OCI-LY1 (cell line): ENCODE results near the gene SH2D5.

Experiments used
- H2AFZ ChIP-seq: fragments of 200-600 bp; sonication (generic), shearing (Covaris generic); 2 replicates; pipeline ENCODE4 v1.6.0; 2014; ENCODE audit warnings: antibody characterized with exemption, mild to moderate bottlenecking, low read length
- H3F3A ChIP-seq: fragments of 200-600 bp; sonication (generic), shearing (Covaris generic); 2 replicates; pipeline ENCODE4 v1.6.0; 2014; ENCODE audit warnings: mild to moderate bottlenecking, antibody characterized with exemption, low read length, moderate library complexity; ENCODE audit not compliant: insufficient read depth
- H3K27ac ChIP-seq: fragments of 200-600 bp; sonication (generic); 2 replicates; pipeline ENCODE4 v1.5.1; 2014; ENCODE audit warnings: low read length, mixed run types, mild to moderate bottlenecking, low read depth; ENCODE audit not compliant: poor library complexity, severe bottlenecking
- H3K27me3 ChIP-seq: fragments of 200-600 bp; sonication (generic); 2 replicates; pipeline ENCODE4 v1.6.0; 2014; ENCODE audit warnings: antibody characterized with exemption, mild to moderate bottlenecking, low read length, moderate library complexity; ENCODE audit not compliant: insufficient read depth
- H3K36me3 ChIP-seq: fragments of 200-600 bp; sonication (generic); 2 replicates; pipeline ENCODE4 v1.6.1; 2014; ENCODE audit warnings: mild to moderate bottlenecking, antibody characterized with exemption, low read length, moderate library complexity, mixed read lengths; ENCODE audit not compliant: insufficient read depth
- H3K4me1 ChIP-seq: fragments of 200-600 bp; sonication (generic); 2 replicates; pipeline ENCODE4 v1.5.1; 2014; ENCODE audit warnings: mild to moderate bottlenecking, low read length, moderate library complexity; ENCODE audit not compliant: insufficient read depth, severe bottlenecking
- H3K4me2 ChIP-seq: fragments of 200-600 bp; sonication (generic), shearing (Covaris generic); 2 replicates; pipeline ENCODE4 v1.6.1; 2014; ENCODE audit warnings: low read length
- H3K4me3 ChIP-seq: fragments of 200-600 bp; sonication (generic); 2 replicates; pipeline ENCODE4 v1.5.1; 2014; ENCODE audit warnings: low read length, low read depth, mild to moderate bottlenecking, mixed read lengths; ENCODE audit not compliant: poor library complexity, severe bottlenecking
- H3K79me2 ChIP-seq: fragments of 200-600 bp; shearing (Covaris generic); 2 replicates; pipeline ENCODE4 v1.6.1; 2016; ENCODE audit warnings: mixed run types, low read length, mixed read lengths; ENCODE audit not compliant: insufficient read depth
- H3K9ac ChIP-seq: fragments of 200-600 bp; sonication (generic), shearing (Covaris generic); 2 replicates; pipeline ENCODE4 v1.6.1; 2014; ENCODE audit warnings: mild to moderate bottlenecking, low read length, mixed read lengths
- H3K9me2 ChIP-seq: fragments of 200-600 bp; sonication (generic), shearing (Covaris generic); 2 replicates; pipeline ENCODE4 v1.6.1; 2014; ENCODE audit warnings: low read depth, mild to moderate bottlenecking, low read length, mixed read lengths
- H3K9me3 ChIP-seq: fragments of 200-600 bp; shearing (Covaris generic); 2 replicates; pipeline ENCODE4 v1.6.1; 2014; ENCODE audit warnings: low read length, mixed read lengths
- H4K20me1 ChIP-seq: fragments of 200-600 bp; sonication (generic), shearing (Covaris generic); 2 replicates; pipeline ENCODE4 v1.6.0; 2016; ENCODE audit warnings: mild to moderate bottlenecking, low read length; ENCODE audit not compliant: insufficient read depth
- CTCF ChIP-seq: fragments of 200-600 bp; sonication (generic), shearing (Covaris generic); IDR thresholded peaks from 2 replicates; pipeline ENCODE4 v1.5.1; 2017; ENCODE audit warnings: mild to moderate bottlenecking, antibody characterized with exemption, low read length, moderate library complexity, mixed read lengths
- EZH2 ChIP-seq: fragments of 200-600 bp; sonication (generic), shearing (Covaris generic); IDR thresholded peaks from 2 replicates; pipeline ENCODE4 v1.8.0; 2017; ENCODE audit warnings: borderline replicate concordance, mixed run types, mild to moderate bottlenecking, antibody characterized with exemption, low read length, moderate library complexity, mixed read lengths

Gene SH2D5

DNA sequence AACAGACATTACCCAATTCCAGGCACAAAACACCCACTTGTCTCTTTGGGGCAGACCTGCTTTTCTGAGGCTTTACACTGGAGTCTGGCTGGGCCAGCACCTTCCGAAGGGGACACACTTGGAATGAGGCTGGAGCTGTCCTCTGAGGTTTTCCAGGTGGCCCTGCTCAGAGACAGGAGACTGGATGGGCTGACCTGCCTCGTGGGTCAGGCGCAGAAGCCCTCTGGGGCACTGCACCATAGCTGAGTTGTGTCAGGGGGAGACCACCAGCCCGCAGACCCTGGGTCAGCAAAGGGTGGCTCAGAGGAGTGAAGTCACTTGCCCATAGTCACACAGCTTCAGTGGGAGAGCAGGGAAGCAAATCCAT is 1.8 kb downstream of the SH2D5 start:
- peaks cover 5% of the 10 kb centered on the region; the same call in 1 of the 2 replicates for H3F3A ChIP-seq
- no peaks in the 10 kb centered on the region for H3K79me2 ChIP-seq
- no peak overlapping the region for H3K4me2 ChIP-seq
- no peak for TF ChIP-seq EZH2
- no peak for TF ChIP-seq CTCF
- H3K9me2 ChIP-seq = no peaks in the 10 kb centered on the region
- H3K9ac ChIP-seq = no peak overlapping the region
- no peaks in the 10 kb centered on the region for H3K9me3 ChIP-seq
- H3K27ac ChIP-seq = no peak overlapping the region
- no peaks in the 10 kb centered on the region for H4K20me1 ChIP-seq
- H3K4me1 ChIP-seq = peaks cover 17% of the 10 kb centered on the region
- H2AFZ ChIP-seq = no peak overlapping the region
- H3K36me3 ChIP-seq = no peaks in the 10 kb centered on the region
- peaks cover 8% of the 10 kb centered on the region; the same call in 1 of the 2 replicates for H3K27me3 ChIP-seq
- no peak overlapping the region for H3K4me3 ChIP-seq

GRCh38 chr1:20729990-20730689 is 2.4 kb downstream of the SH2D5 start:
- no peak overlapping the region for H3K27ac ChIP-seq
- no peaks in the 10 kb centered on the region for H3K36me3 ChIP-seq
- H2AFZ ChIP-seq = no peak overlapping the region
- H3K4me3 ChIP-seq = no peak overlapping the region
- H3K4me2 ChIP-seq = no peak overlapping the region
- peaks cover 17% of the 10 kb centered on the region for H3K4me1 ChIP-seq
- no peaks in the 10 kb centered on the region for H3K9me3 ChIP-seq
- no peaks in the 10 kb centered on the region for H4K20me1 ChIP-seq
- no peaks in the 10 kb centered on the region for H3K79me2 ChIP-seq
- no peak for TF ChIP-seq CTCF
- no peak for TF ChIP-seq EZH2
- no peaks in the 10 kb centered on the region for H3K9me2 ChIP-seq
- no peak overlapping the region for H3K9ac ChIP-seq
- peaks cover 5% of the 10 kb centered on the region; the same call in 1 of the 2 replicates for H3F3A ChIP-seq
- H3K27me3 ChIP-seq = peaks cover 8% of the 10 kb centered on the region; the same call in 1 of the 2 replicates

DNA sequence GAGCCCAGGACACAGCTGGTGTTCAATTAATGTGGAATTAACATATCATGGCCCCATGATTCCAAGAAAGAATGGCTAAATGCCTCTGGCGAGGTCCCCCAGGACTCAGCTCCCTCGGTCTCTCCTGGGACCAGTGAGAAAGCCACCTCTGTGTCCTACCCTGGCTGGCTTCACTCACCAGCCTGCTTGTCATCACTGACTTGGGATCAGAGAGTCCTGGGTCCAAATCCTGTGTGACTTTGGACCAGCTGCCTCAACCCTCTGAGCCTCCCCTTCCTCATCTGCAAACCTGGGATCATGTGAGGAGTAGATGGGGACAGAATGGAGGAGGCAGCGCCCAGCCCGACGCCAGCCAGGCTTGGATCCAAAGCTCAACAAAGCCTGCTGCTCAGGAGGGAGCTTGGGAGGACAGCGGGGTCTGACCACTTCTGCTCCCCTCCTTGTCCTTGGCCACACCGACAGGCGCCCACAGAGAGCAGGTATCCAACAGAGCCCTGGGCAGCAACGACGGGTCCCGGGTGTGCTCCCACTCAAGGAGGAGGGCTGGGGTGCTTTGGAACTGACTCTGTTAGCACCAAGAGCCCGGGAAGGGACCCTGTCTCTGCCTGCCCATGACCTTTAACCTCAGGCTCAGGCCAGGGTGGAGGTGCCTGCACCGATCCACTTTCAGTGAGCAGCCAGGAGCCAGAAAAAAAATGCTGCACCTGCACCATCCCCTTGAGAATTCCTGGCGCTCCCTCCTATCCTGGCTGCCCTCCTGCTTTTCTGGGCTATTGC is 3.2 kb downstream of the SH2D5 start:
- H3K27ac ChIP-seq = no peak overlapping the region
- H2AFZ ChIP-seq = no peak overlapping the region
- no peaks in the 10 kb centered on the region for H4K20me1 ChIP-seq
- H3K9me2 ChIP-seq = no peaks in the 10 kb centered on the region
- H3F3A ChIP-seq = peaks cover 5% of the 10 kb centered on the region; the same call in 1 of the 2 replicates
- H3K4me2 ChIP-seq = no peak overlapping the region
- TF ChIP-seq CTCF (no peak), EZH2 (no peak)
- H3K4me1 ChIP-seq = peaks cover 17% of the 10 kb centered on the region
- H3K27me3 ChIP-seq = peaks cover 8% of the 10 kb centered on the region; the same call in 1 of the 2 replicates
- no peaks in the 10 kb centered on the region for H3K36me3 ChIP-seq
- no peaks in the 10 kb centered on the region for H3K9me3 ChIP-seq
- H3K4me3 ChIP-seq = no peak overlapping the region
- H3K9ac ChIP-seq = no peak overlapping the region
- no peaks in the 10 kb centered on the region for H3K79me2 ChIP-seq
